HCEC 1CT (cell line): ENCODE measurements around the gene SPECC1L.
A peak's percentile ranks its signal among the peaks of the same experiment; 100 is the strongest.

Experiments used
- DNase-seq: peaks from one replicate; pipeline ENCODE4 v3.0.0-alpha.2; 2017

Gene SPECC1L

GRCh38 chr22:24401931-24402367, 131.3 kb downstream of the SPECC1L start:
- no peak for DNase-seq

- peak; percentile 88 for DNase-seq
Observed at GRCh38 chr22:24402460-24403192, 132.0 kb downstream of the SPECC1L start.

- DNase-seq: no peak
Observed at GRCh38 chr22:24403346-24403745, 132.7 kb downstream of the SPECC1L start.

- DNase-seq: no peak
Observed at GRCh38 chr22:24404561-24405275, 134.1 kb downstream of the SPECC1L start.

GRCh38 chr22:24405631-24406321, 135.1 kb downstream of the SPECC1L start:
- DNase-seq: no peak

GRCh38 chr22:24406322-24407277, 136.0 kb downstream of the SPECC1L start:
- no peak for DNase-seq

- DNase-seq: no peak
Observed at GRCh38 chr22:24407278-24407665, 136.6 kb downstream of the SPECC1L start.

GRCh38 chr22:24407884-24408283, 137.3 kb downstream of the SPECC1L start:
- no peak for DNase-seq

- DNase-seq: no peak
Observed at GRCh38 chr22:24408630-24409029, 138.0 kb downstream of the SPECC1L start.

- no peak for DNase-seq
Observed at GRCh38 chr22:24409707-24410106, 139.1 kb downstream of the SPECC1L start.

GRCh38 chr22:24410110-24410856, 139.7 kb downstream of the SPECC1L start:
- DNase-seq: peak; percentile 46

- DNase-seq: no peak
Observed at GRCh38 chr22:24411256-24412004, 140.8 kb downstream of the SPECC1L start.

GRCh38 chr22:24412274-24412673, 141.6 kb downstream of the SPECC1L start:
- no peak for DNase-seq

- no peak for DNase-seq
Observed at GRCh38 chr22:24413271-24413670, 142.6 kb downstream of the SPECC1L start.

- DNase-seq: no peak
Observed at GRCh38 chr22:24413736-24414385, 143.2 kb downstream of the SPECC1L start.

- no peak for DNase-seq
Observed at GRCh38 chr22:24414523-24414922, 143.9 kb downstream of the SPECC1L start.

- DNase-seq: no peak
Observed at GRCh38 chr22:24414984-24415945, 144.6 kb downstream of the SPECC1L start.

- DNase-seq: no peak
Observed at GRCh38 chr22:24416095-24416494, 145.5 kb downstream of the SPECC1L start.

- DNase-seq: no peak
Observed at GRCh38 chr22:24416611-24417010, 146.0 kb downstream of the SPECC1L start.
